Subcutaneous abdominal adipose tissue (tissue), 5 donors: ENCODE data around the gene CNTF.
A peak's percentile ranks its signal among the peaks of the same experiment; 100 is the strongest.

Experiments
- H3K27ac ChIP-seq: one replicate; pipeline ENCODE4 v1.7.0; 2013; ENCODE audit warnings: low read depth, mild to moderate bottlenecking, inconsistent platforms, low read length, moderate library complexity
- H3K27me3 ChIP-seq, 5 donors: one replicate each; pipeline ENCODE4 v1.7.0; 2013; ENCODE audit warnings: low read length in 5 of 5, inconsistent platforms in 1 of 5; ENCODE audit not compliant: control insufficient read depth in 5 of 5, insufficient read depth in 4 of 5
- H3K36me3 ChIP-seq, 5 donors: one replicate each; pipeline ENCODE4 v1.7.0; 2013; ENCODE audit warnings: low read length in 5 of 5; ENCODE audit not compliant: control insufficient read depth in 5 of 5, insufficient read depth in 5 of 5
- H3K4me1 ChIP-seq, 5 donors: one replicate each; pipeline ENCODE4 v1.7.0; 2013; ENCODE audit warnings: low read length in 5 of 5, mild to moderate bottlenecking in 3 of 5, moderate library complexity in 1 of 5; ENCODE audit not compliant: control insufficient read depth in 5 of 5, insufficient read depth in 5 of 5
- H3K4me3 ChIP-seq, 5 donors: one replicate each; pipeline ENCODE4 v1.7.0; 2013; ENCODE audit warnings: low read length in 5 of 5, low read depth in 1 of 5
- H3K9ac ChIP-seq, 5 donors: one replicate each; pipeline ENCODE4 v1.7.0; 2013; ENCODE audit warnings: low read length in 5 of 5, mild to moderate bottlenecking in 4 of 5, moderate library complexity in 3 of 5
- H3K9me3 ChIP-seq, 5 donors: one replicate each; pipeline ENCODE4 v1.7.0; 2013; ENCODE audit warnings: low read length in 5 of 5; ENCODE audit not compliant: control insufficient read depth in 5 of 5
- donor health status: healthy.
- donor health status: healthy.
- donor health status: healthy.
- donor health status: healthy.
- donor health status: healthy.

CNTF gene

DNA sequence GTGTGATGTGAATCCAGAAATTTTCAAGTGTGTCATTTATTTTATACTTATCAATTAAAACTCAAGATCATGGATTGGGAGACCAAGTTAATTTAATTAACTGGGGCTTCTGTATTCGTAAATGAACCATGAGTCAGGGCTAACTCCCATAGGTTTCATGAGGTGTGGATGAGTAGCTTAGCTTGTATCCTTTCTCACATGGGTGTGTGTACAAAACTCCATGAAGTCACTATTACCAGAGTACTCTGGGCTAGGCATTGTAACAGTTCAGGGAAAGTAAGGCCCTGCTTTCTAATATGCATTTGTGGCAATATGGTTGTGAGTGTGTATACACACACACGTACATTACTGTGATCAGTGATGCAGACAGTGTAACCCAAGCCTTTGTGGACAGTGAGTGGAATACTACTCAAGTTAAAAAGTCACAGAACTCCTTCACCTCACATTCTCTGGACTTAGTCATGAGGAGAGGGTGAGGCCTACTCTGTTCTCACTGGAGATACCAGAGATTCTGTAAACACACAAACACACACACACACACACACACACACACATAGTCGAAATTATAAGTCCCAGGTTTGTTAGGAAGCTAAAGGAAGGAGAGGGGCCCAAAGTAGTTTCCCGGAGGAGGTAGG is 3.5 kb downstream of the CNTF start:
- Histone ChIP-seq H3K4me3 (no peak overlapping the region), H3K9me3 (no peaks in the 10 kb centered on the region), H3K27ac (no peak overlapping the region), H3K9ac (no peak overlapping the region), H3K27me3 (no peaks in the 10 kb centered on the region), H3K4me1 (peaks cover 0 to 14% (median 12%) of the 10 kb centered on the region in 5 donors), H3K36me3 (peaks cover 22 to 34% (median 29%) of the 10 kb centered on the region in 5 donors)

DNA sequence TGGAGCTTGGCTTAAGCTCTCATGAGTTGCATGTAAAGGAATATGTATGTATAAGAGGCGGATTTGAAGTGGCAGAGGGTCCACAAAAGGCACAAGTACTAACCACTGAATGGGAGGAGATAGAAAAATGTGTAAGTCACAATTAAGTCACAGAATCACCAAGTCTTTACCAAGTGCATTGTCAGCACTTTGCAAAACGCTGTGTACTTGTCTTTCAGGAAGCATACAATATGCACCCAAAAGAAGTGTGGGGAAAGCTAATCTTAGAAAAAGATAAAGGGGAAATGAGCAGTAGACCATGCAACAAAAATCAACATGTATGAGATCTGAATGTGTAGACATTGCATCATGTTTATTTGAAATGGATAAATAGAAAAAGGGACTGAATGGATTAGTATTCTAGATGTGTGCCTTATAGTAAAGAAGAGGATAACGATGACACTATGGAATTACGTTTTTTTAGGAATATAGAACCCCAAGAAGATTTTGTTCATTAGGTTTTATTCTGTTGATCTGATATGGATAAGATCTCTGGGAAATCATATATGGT is 4.5 kb downstream of the CNTF start:
- Histone ChIP-seq H3K9me3 (no peaks in the 10 kb centered on the region), H3K4me1 (peaks cover 0 to 14% (median 12%) of the 10 kb centered on the region in 5 donors), H3K27me3 (no peaks in the 10 kb centered on the region), H3K36me3 (peaks cover 15 to 32% (median 29%) of the 10 kb centered on the region in 5 donors), H3K4me3 (no peak overlapping the region), H3K27ac (peak overlapping the region; percentile 62), H3K9ac (peak overlapping the region in 1 of 5 donors; percentile 43)

DNA sequence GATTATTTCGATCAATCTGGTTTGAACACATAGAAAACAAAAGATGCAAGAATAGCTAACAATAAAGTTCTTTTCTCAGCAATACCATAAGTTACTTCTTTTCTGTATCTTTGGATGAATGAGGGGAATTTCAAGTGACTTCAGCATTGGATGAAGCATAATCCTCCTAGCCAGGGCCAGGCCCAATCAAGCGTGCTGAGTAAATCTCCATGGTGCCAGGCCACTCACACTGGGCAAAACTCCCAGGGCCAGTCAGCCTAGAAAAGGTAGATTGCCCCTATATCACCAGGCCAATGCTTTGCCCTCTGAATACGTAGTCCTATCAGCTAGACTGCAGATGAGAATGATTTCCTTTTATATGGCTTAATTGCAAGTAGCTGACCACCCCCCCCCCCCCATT is 6.0 kb downstream of the CNTF start:
- Histone ChIP-seq H3K9ac (no peak overlapping the region), H3K27me3 (no peaks in the 10 kb centered on the region), H3K4me1 (peaks cover 0 to 14% (median 12%) of the 10 kb centered on the region in 5 donors), H3K9me3 (no peaks in the 10 kb centered on the region), H3K36me3 (peaks cover 9 to 20% (median 16%) of the 10 kb centered on the region in 5 donors), H3K27ac (peak overlapping the region; percentile 62), H3K4me3 (no peak overlapping the region)

DNA sequence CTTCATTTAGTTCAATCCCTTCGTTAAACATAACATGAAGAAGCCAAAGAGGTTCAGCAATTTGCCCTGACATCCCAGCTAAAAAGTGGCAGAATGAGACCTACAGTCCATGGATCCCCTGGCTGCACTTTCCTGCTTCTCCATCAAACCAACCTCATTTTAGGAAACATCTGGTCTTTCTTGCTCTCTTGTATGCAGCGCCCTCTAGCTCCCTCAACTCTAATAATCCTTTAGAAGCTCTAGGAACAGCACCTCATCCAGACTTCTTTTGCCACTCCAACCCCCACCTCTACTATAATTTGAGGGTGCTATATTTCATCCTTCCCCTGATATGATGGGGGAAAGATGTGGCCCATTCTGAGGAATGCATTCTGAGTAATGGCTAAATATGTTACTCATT is 7.4 kb downstream of the CNTF start:
- H3K9ac ChIP-seq, result no peak overlapping the region
- no peak overlapping the region for H3K27ac ChIP-seq
- peaks cover 0 to 14% (median 12%) of the 10 kb centered on the region in 5 donors for H3K4me1 ChIP-seq
- H3K9me3 ChIP-seq, result no peaks in the 10 kb centered on the region
- peaks cover 2 to 8% (median 3%) of the 10 kb centered on the region in 5 donors for H3K36me3 ChIP-seq
- H3K27me3 ChIP-seq, result no peaks in the 10 kb centered on the region
- H3K4me3 ChIP-seq, result no peak overlapping the region

DNA sequence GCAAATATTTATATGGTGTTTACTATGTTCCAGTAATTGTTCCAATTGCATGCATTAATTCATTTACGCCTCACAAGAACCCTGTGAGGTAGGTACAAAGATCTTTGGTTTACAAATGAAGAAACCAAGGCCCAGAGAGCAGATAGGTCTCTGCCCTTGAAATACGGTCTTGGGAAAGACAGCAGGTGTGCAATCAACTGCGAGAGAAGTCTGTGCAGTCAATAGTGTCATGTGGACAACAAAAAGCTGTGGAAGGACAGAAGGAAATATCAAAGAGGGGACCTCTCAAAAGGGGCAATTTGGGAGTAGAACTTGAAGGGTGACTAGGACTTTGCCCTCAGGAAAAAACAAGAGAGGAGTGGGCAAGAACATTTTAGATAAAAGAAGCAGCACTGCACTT is 8.9 kb downstream of the CNTF start:
- Histone ChIP-seq H3K9me3 (no peaks in the 10 kb centered on the region), H3K27me3 (no peaks in the 10 kb centered on the region), H3K4me3 (no peak overlapping the region), H3K36me3 (no peaks in the 10 kb centered on the region), H3K9ac (no peak overlapping the region), H3K4me1 (peaks cover 0 to 14% (median 12%) of the 10 kb centered on the region in 5 donors), H3K27ac (no peak overlapping the region)

DNA sequence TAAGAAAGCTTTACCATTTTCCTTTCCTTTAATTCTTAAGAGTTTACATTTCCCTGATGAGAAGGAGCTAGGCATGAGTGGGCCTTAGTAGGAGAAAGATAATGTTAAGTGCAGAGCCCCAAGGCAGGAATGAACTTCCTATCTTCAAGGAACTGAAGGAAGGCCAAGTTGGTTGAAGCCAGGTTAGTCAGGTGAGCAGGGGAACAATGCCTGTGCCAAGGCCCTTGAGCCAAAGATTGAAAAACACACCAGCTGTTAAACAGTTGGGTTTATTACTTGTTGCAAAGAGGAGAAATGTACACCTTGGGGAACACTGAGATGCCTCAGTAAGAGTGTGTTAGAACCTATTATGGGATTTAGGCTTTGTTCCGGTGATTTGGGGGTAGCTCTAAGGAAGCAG is 10.0 kb downstream of the CNTF start:
- H3K27me3 ChIP-seq, result no peaks in the 10 kb centered on the region
- H3K27ac ChIP-seq, result no peak overlapping the region
- H3K4me1 ChIP-seq, result peaks cover 0 to 11% (median 6%) of the 10 kb centered on the region in 5 donors
- no peaks in the 10 kb centered on the region for H3K9me3 ChIP-seq
- H3K4me3 ChIP-seq, result no peak overlapping the region
- no peaks in the 10 kb centered on the region for H3K36me3 ChIP-seq
- H3K9ac ChIP-seq, result no peak overlapping the region

DNA sequence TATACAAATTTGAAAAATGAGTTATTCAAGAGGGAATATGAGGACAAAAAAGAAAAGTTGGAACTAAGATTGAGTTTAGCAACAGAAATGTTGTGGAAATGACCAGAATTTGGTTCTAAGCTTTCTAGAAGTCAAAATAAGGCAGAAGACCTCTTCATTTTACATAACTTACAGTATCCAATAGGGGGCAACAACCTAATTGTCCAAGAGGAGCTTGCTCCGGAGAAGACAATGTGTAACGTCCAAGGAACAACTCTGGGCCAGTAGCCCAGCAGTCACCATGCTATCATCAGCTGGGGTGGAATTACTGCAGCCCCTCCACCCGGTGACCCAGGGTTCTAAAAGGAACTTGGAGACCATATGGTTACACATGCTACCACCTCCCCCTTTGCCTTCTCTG is 14.1 kb downstream of the CNTF start:
- no peaks in the 10 kb centered on the region for H3K9me3 ChIP-seq
- H3K27me3 ChIP-seq, result no peaks in the 10 kb centered on the region
- peaks cover 0 to 20% (median 17%) of the 10 kb centered on the region in 5 donors for H3K4me1 ChIP-seq
- no peak overlapping the region for H3K27ac ChIP-seq
- no peak overlapping the region for H3K4me3 ChIP-seq
- no peak overlapping the region for H3K9ac ChIP-seq
- no peaks in the 10 kb centered on the region for H3K36me3 ChIP-seq

DNA sequence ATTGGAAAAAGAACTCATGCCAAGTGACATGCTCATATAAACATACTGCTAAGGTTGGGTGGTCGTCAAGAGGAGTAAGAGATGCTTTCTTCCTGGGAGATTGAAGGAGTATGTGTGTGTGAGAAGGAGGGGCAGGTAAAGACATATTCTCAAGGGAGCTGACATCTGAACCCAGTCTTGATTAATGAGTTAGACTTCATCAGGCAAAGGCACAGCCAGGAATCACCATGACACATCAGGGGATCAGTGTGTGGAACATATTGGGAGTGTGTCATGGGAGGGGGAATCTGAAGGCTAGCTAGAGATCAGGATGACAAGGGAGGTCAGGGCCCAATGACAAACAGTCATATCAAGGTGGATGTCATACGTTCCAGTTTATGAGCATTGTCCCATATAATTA is 14.9 kb downstream of the CNTF start:
- H3K27me3 ChIP-seq, result no peaks in the 10 kb centered on the region
- H3K27ac ChIP-seq, result no peak overlapping the region
- H3K36me3 ChIP-seq, result no peaks in the 10 kb centered on the region
- no peak overlapping the region for H3K9ac ChIP-seq
- H3K9me3 ChIP-seq, result no peaks in the 10 kb centered on the region
- H3K4me3 ChIP-seq, result no peak overlapping the region
- peaks cover 0 to 20% (median 17%) of the 10 kb centered on the region in 5 donors for H3K4me1 ChIP-seq

DNA sequence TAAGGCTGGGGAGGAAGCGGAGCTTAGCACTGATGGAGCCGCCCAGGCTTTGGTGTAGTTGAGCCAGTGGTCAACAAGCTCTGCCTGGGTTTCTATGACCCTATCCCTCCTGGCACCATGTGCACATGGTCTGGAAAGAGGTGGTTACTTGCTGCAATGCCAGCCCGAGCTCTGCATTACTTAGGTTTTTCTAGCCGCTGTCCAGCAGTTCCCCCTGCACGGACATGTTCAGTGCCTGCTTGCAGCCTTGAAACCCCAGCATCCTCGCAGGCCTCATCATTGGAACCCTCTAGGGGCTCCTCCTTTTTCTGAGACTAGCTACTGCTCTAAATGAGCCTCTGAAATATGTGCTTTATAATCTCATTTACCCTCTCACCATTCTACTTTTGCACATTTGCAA is 16.6 kb downstream of the CNTF start:
- Histone ChIP-seq H3K4me3 (no peak overlapping the region), H3K27ac (no peak overlapping the region), H3K9me3 (no peaks in the 10 kb centered on the region), H3K27me3 (no peaks in the 10 kb centered on the region), H3K9ac (no peak overlapping the region), H3K36me3 (no peaks in the 10 kb centered on the region), H3K4me1 (peaks cover 0 to 20% (median 17%) of the 10 kb centered on the region in 5 donors)

DNA sequence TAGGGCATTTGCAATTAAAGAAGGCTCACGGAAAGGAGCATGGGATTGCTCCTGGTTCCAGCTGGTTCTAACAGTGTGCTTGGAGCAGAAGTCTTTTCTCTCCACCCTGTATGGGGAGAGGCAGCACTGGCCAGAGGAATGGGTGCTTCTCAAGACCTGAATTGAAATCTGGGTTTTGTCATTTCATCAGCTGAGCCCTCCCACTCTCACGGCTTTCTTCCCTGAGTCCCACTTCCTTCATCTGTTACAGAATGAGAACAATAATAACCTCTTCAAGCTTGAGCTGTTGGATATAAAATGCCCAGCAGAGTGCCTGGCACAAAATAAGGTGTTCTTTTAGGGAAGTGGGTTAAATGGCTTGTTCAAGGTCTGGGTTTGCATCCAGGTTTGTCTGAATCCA is 17.2 kb downstream of the CNTF start:
- Histone ChIP-seq H3K9me3 (no peaks in the 10 kb centered on the region), H3K27me3 (no peaks in the 10 kb centered on the region), H3K27ac (no peak overlapping the region), H3K4me3 (no peak overlapping the region), H3K36me3 (no peaks in the 10 kb centered on the region), H3K4me1 (peaks cover 0 to 20% (median 19%) of the 10 kb centered on the region in 5 donors), H3K9ac (no peak overlapping the region)
